ENCODE results near the gene FAM32A. TPM values are rescaled to one million over a fixed set of nuclear protein-coding genes. Genes with fewer than 3 reads are reported as not detected.
"Not testable (repeated sequence)": the region's sequence is repeated elsewhere in the genome, so short reads cannot be mapped to it uniquely, and the experiment has no call there.

The FAM32A gene
- total and polyA plus RNA-seq, 3 donors from 2014 or later = 62.0 to 87.0 (median 71.2) TPM

DNA sequence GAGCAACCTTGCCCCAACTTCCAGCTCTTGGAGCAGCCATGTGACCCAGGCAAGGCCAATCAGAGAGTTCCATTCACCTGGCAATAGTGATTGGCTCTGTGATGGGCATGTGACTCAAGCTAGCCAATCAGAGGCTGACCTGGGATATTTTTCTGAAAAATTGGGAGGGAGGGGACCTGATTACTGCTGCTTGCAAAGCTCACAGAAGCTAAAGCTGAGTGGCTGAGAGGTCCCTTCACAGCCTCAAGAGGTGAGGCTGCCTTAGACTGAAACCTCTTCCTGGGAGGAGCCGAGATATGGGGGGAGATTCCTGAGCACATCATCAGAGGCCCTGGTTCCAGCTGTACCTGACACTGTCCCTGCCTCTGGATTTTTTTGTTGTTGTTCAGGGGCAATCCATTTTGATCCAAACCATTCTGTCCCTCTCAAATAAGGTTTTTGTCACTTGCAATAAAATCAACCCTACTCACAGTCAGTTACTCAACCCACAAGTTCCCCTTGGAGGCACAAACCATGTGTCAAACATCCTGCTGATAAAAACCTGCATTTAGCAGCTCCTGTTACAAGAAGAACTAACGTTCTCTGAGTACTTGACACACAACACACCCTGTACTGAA lies 16.6 kb upstream of the FAM32A start:
- H3K27ac ChIP-seq = no peak overlapping the region
- H3K36me3 ChIP-seq (ENCODE audit: low read depth, missing control alignments) = no peaks in the 10 kb centered on the region
- intact Hi-C loops (cut with DNase I; ENCODE audit: low total_unique reads) = no loop called here
- no peaks in the 10 kb centered on the region for H3K4me1 ChIP-seq
- no peak for TF ChIP-seq POLR2A (IDR thresholded peaks at IDR 0.05)
- TF ChIP-seq, protein P1, sequence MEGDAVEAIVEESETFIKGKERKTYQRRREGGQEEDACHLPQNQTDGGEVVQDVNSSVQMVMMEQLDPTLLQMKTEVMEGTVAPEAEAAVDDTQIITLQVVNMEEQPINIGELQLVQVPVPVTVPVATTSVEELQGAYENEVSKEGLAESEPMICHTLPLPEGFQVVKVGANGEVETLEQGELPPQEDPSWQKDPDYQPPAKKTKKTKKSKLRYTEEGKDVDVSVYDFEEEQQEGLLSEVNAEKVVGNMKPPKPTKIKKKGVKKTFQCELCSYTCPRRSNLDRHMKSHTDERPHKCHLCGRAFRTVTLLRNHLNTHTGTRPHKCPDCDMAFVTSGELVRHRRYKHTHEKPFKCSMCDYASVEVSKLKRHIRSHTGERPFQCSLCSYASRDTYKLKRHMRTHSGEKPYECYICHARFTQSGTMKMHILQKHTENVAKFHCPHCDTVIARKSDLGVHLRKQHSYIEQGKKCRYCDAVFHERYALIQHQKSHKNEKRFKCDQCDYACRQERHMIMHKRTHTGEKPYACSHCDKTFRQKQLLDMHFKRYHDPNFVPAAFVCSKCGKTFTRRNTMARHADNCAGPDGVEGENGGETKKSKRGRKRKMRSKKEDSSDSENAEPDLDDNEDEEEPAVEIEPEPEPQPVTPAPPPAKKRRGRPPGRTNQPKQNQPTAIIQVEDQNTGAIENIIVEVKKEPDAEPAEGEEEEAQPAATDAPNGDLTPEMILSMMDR (IDR thresholded peaks at IDR 0.05) = no peak
- DNase-seq = no peak
- H3K27me3 ChIP-seq = no peaks in the 10 kb centered on the region
- no peaks in the 10 kb centered on the region for H3K9me3 ChIP-seq
- WGBS, 2 donors = 57 to 65% methylated on average over 2 of the region's 2 CpGs
- H3K4me3 ChIP-seq = no peak overlapping the region

DNA sequence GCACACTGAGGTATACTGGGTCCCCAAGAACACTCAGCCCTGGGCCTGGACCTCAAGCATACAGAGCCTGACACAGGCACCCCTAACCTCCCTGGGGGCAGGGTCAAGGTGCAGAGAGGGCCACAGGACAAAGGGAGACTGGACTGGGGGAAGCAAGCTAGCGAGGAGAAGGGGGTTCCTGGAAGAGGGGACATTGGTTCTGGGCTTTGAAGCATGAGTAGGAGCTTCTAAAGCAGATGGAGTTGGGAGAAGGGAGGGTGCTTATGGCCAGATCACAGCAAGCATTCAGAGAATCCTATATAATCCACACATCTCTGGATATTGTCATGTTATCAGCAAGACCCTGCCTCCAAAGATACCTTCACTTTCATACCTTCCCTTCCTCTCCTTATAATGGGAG lies 15.1 kb upstream of the FAM32A start:
- Histone ChIP-seq H3K27me3 (no peaks in the 10 kb centered on the region), H3K27ac (no peak overlapping the region), H3K9me3 (no peaks in the 10 kb centered on the region), H3K4me1 (no peaks in the 10 kb centered on the region), H3K36me3 (ENCODE audit: low read depth, missing control alignments) (no peaks in the 10 kb centered on the region), H3K4me3 (no peak overlapping the region)
- intact Hi-C loops (cut with DNase I; ENCODE audit: low total_unique reads) = no loop called here
- TF ChIP-seq, protein P1 (IDR thresholded peaks at IDR 0.05) = no peak
- no peak for TF ChIP-seq POLR2A (IDR thresholded peaks at IDR 0.05)
- 81 to 90% methylated on average over 1 of the region's 1 CpG for WGBS, 2 donors
- DNase-seq = no peak

DNA sequence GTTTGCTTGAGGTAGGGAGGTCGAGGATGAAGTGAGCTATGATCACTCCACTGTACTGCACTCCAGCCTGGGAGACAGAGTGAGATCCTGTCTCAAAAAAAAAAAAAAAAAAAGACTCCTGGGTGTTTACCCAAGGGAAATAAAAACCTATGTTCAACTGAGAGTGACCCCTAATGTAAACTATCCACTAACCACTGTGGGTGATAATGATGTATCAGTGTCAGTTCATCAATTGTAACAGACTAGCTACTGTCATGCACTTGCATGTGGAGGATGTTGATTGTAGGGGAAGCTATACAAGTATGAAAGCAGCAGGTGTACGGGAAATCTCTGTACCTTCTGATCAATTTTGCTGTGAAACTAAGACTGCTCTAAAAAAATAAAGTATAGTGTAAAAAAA lies 9.3 kb upstream of the FAM32A start:
- WGBS, 2 donors = 65 to 78% methylated on average over 2 of the region's 2 CpGs
- no peak for DNase-seq
- H3K36me3 ChIP-seq (ENCODE audit: low read depth, missing control alignments) = no peaks in the 10 kb centered on the region
- H3K27me3 ChIP-seq = no peaks in the 10 kb centered on the region
- TF ChIP-seq, protein P1 (IDR thresholded peaks at IDR 0.05) = no peak
- no peak for TF ChIP-seq POLR2A (IDR thresholded peaks at IDR 0.05)
- H3K4me1 ChIP-seq = no peaks in the 10 kb centered on the region
- H3K9me3 ChIP-seq = no peaks in the 10 kb centered on the region
- intact Hi-C loops (cut with DNase I; ENCODE audit: low total_unique reads) = no loop called here
- H3K27ac ChIP-seq = no peak overlapping the region
- no peak overlapping the region for H3K4me3 ChIP-seq

DNA sequence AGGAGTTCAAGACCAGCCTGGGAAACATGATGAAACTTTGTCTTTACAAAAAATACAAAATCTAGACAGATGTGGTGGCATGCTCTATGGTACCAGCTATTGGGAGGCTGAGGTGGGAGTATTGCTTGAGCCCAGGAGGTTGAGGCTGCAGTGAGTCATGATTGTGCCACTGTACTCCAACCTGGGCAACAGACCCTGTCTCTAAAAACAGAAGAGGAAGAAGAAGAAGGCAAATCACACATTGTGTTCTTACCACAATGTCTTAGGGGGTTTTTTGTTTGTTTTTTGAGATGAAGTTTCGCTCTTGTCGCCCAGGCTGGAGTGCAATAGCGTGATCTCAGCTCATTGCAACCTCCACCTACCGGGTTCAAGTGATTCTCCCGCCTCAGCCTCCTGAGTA lies 6.3 kb upstream of the FAM32A start:
- H3K36me3 ChIP-seq (ENCODE audit: low read depth, missing control alignments); H3K27ac ChIP-seq; H3K4me1 ChIP-seq; H3K4me3 ChIP-seq; intact Hi-C loops (cut with DNase I; ENCODE audit: low total_unique reads); H3K27me3 ChIP-seq; H3K9me3 ChIP-seq; DNase-seq: not testable (repeated sequence)
- WGBS, 2 donors = 83 to 91% methylated on average over 5 of the region's 5 CpGs

DNA sequence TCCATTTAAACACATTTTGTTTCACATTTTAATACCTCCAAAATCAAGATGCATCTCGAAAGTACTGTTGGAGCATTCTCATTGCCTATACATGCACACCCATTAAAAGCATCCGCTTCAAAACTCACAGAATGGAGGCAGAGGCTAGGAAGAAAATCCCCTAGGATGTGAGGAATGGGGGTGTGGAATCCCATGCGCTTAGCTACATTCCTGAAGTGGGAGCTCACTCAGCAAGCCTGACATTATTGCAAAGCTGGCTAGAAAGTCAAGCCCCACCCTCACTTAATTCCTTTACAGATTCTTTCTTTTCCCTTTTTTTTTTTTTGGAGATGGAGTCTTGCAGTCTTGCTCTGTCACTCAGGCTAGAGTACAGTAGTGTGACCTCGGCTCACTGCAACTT lies 4.6 kb upstream of the FAM32A start:
- intact Hi-C loops (cut with DNase I; ENCODE audit: low total_unique reads) = loop anchor here (5.0 to 10.0 kb wide), 2 partner anchors 66 to 138 kb away; partner anchors contain the start of gene RAB8A
- Histone ChIP-seq H3K27ac (no peak overlapping the region), H3K4me3 (no peak overlapping the region), H3K4me1 (no peaks in the 10 kb centered on the region), H3K27me3 (no peaks in the 10 kb centered on the region), H3K36me3 (ENCODE audit: low read depth, missing control alignments) (no peaks in the 10 kb centered on the region), H3K9me3 (no peaks in the 10 kb centered on the region)
- WGBS, 2 donors = 61% methylated on average over 4 of the region's 4 CpGs
- DNase-seq = no peak
- TF ChIP-seq POLR2A (IDR thresholded peaks at IDR 0.05) = no peak
- TF ChIP-seq, protein P1 (IDR thresholded peaks at IDR 0.05) = no peak

Measured in testis (tissue), 3 donors.